Vagina (tissue), 2 donors: ENCODE results near the gene CLIC5.

ENCODE experiments used
- CTCF ChIP-seq, 3 experiments: fragments of 450-650 bp in 2 of 3; fragments of 200-600 bp in 1 of 3; sonication (generic) in 1 of 3; IDR thresholded peaks; one replicate each; pipeline ENCODE4 v1.5.1; 2017 to 2019; ENCODE audit warnings: antibody characterized with exemption in 3 of 3, mild to moderate bottlenecking in 2 of 3, moderate library complexity in 2 of 3
- POLR2A ChIP-seq, 2 donors: fragments of 450-650 bp; IDR thresholded peaks; one replicate each; pipeline ENCODE4 v1.6.1; 2017; ENCODE audit warnings: antibody characterized with exemption in 2 of 2, mild to moderate bottlenecking in 2 of 2, moderate library complexity in 2 of 2
- POLR2AphosphoS5 ChIP-seq, 2 donors: sonication (generic); formaldehyde crosslinking; IDR thresholded peaks; one replicate each; pipeline ENCODE4 v1.9.0; 2017; ENCODE audit warnings: antibody characterized with exemption in 2 of 2, mild to moderate bottlenecking in 2 of 2, low read depth in 1 of 2; ENCODE audit not compliant: insufficient read depth in 1 of 2

- TF ChIP-seq CTCF (IDR thresholded peaks at IDR 0.05) (no peak), POLR2AphosphoS5 (IDR thresholded peaks at IDR 0.05; ENCODE audit: insufficient read depth in 1 of 2, low read depth in 1 of 2) (no peak), POLR2A (IDR thresholded peaks at IDR 0.05) (no peak)
Measured at GRCh38 chr6:45900808-45901752, 114.6 kb downstream of the CLIC5 start.
